NCI-H2029 treated with DMSO at 0.1 percent for 48 hours (cell line): ENCODE measurements around the gene IFIT3.
"Not testable (repeated sequence)": the region's sequence is repeated elsewhere in the genome, so short reads cannot be mapped to it uniquely, and the experiment has no call there.

ENCODE experiments used
- DNase-seq: peaks from one replicate; lab custom pipeline; 2025; lab: John Stamatoyannopoulos, UW

The IFIT3 gene

GRCh38 chr10:89337484-89337883 lies 9.7 kb downstream of the IFIT3 start:
- DNase-seq, result no peak

GRCh38 chr10:89338713-89339112 lies 10.9 kb downstream of the IFIT3 start:
- no peak for DNase-seq

DNA sequence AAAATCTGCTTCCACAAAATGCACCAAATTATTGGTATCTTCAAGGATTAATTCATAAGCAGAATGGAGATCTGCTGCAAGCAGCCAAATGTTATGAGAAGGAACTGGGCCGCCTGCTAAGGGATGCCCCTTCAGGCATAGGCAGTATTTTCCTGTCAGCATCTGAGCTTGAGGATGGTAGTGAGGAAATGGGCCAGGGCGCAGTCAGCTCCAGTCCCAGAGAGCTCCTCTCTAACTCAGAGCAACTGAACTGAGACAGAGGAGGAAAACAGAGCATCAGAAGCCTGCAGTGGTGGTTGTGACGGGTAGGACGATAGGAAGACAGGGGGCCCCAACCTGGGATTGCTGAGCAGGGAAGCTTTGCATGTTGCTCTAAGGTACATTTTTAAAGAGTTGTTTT lies 12.1 kb downstream of the IFIT3 start:
- no peak for DNase-seq

DNA sequence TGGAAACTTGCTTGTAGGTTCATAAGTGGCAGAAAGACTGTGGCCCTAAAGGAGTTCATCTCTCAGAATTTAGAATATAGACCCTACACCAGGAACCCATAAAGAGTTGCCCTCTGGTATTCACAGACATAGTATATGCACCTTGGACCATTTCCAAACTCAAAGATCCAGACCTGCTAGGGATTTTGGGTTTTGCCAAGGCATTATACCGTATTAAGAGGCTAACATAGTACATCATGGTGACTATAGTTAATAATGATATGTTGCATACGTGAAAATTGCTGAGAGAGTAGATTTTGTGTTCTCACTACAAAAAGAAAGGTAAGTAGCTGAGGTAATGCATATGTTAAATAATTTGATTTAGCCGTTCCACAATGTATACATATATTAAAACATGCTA lies 13.9 kb downstream of the IFIT3 start:
- no peak for DNase-seq

- DNase-seq, result no peak
Observed at GRCh38 chr10:89342206-89342958, 14.6 kb downstream of the IFIT3 start.

DNA sequence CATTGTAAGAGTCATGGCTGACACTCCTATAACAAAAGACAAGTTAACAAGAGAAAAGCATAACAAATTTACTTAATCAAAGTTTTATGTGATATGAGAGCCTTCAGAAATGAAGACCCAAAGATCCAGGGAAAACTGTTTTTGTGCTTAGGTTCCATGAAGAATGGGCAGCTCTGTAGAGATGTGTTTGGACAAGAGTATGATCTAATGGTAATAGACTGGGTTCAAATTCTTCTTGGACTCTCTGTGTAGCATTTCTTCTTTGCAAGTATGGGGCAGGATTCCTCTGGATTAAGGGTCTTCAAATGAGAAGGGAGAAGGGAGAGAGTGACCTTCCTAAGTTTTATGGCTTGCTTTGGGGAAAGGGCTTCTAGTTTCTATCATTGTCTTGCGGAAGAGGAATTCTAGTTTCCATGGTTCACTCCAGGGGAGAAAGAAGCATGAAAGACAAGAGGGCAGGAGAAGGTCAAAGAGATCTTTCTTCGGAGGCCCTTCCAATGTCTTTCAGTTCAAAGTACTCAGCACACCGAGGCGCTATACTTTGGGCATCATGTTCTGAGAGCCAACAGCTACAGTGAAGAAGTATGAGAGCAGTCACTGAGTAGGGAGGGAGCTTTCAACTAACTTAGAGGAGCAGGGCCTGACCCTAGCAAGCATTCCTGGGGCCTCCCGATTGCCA lies 15.4 kb downstream of the IFIT3 start:
- no peak for DNase-seq

- no peak for DNase-seq
Observed at GRCh38 chr10:89344156-89344555, 16.4 kb downstream of the IFIT3 start.

DNA sequence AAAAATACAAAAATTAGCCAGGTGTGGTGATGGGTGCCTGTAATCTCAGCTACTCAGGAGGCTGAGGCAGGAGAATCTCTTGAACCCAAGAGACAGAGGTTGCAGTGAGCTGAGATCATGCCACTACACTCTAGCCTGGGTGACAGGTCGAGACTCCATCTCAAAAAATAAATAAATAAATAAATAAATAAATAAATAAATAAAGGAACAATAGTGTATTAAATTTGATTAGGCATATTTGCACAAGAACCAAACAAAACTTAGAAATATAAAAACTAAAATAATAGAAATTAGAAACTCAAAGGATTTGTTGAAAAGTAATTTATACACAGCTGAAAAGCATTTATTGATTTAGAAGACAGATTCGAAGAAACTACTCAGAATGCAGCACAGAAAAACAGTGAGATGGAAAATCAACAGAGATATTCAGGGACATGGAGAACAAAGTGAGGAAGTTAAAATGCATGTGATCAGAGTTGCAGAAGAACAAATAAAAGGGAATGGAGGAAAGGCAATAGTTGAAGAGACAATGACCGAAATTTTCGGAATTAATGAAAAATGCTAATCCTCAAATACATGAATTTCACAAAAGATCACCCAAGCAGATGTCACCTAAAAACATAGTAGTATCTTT lies 17.7 kb downstream of the IFIT3 start:
- DNase-seq, result no peak

- DNase-seq, result no peak
Observed at GRCh38 chr10:89346405-89347254, 18.8 kb downstream of the IFIT3 start.

- no peak for DNase-seq
Observed at GRCh38 chr10:89347701-89348457, 20.1 kb downstream of the IFIT3 start.

DNA sequence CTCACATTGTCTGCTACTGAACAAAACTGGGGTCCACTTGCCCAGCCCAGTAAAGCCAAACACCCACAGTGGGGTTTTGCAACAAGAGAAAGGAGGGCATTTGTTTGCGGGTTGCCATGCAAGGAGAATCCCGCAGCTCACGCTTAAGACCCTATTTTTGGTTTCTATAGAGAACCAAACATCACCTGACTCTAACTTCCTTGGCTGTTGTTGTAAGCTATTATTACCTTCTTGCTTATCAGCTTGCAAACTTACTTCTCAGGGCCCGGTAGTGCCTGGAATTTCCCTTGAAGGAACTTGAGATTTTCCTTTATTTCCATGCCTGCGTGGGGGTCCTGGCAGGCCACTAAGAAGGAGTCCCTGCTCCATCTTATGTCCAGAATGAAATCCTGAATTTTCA lies 20.7 kb downstream of the IFIT3 start:
- DNase-seq, result no peak

DNA sequence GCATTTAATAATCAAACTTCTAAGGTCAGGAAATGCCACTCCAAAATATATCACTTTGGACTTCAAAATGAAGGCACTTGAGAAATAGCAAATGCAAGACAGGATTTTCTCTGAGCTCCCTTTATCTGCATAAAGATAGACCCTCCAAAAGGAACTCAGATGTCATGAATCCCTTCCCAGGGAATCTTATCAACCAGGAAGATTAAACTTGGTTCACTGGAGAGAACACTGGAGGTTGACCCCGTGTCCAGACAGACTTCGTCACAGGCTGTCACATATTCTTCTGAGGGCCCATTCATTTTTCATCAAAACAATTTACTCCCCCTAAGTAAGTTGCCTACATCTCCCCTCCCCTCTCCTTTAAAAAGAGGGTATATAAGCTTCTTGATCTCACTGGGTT lies 21.2 kb downstream of the IFIT3 start:
- DNase-seq, result no peak

GRCh38 chr10:89350631-89351315 lies 23.0 kb downstream of the IFIT3 start:
- not testable (repeated sequence) for DNase-seq

- DNase-seq, result no peak
Observed at GRCh38 chr10:89351412-89351779, 23.6 kb downstream of the IFIT3 start.

DNA sequence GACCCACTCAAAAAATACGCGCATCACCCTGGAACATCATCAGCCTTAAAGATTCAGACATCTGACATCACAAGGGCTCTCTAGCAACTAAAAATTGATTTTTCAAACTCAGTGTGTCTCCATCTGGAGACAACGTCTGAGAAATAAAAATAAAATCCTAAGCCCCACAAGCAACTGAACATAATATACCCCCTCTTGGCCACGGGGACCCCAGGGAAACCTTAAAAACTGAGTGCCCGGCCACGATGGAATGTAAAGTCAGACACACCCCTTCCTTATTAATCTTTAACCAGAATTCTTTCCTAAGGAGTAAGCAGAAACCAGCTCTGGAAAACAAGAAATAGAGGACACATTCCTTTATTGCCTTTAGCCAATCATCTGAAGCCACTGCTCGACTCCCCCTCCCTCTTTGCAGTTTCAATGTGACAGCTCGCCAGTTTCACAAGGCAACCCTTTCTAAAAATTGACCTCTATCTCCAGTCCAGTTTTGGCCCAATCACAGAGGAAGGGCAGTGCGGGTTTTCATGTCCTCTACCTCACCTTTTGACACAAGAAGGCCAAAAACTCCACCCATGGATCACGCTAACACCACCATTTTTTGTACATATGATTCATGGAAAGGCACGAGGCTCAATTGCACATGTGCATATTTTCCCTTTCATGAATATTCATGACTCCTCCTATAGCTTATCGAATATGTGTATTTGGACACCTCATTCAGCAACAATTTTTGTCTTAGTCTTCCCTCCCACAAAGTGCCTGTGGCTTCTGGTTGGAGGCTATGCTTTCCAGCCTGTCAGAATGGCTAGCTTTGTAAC lies 24.2 kb downstream of the IFIT3 start:
- DNase-seq, result no peak

- no peak for DNase-seq
Observed at GRCh38 chr10:89352802-89353201, 25.0 kb downstream of the IFIT3 start.

DNA sequence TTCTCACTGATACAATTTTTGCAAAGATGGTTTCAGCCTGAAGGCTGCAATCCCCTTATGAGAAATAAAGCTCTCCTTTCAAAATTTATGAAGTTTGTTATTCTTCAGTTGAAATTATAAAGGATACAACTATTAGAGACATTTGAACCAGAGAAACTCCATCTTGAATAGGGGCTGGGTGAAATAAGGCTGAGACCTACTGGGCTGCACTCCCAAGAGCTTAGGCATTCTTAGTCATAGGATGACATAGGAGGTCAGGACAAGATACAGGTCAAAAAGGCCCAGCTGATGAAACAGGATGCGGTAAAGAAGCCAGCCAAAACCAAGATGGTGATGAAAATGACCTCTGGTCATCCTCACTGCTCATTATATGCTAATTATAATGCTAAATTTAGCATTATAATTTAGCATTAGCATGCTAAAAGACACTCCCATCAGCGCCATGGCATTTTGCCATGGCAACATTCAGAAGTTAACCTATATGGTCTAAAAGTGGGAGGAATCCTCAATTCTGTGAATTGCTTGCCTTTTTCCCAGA lies 27.7 kb downstream of the IFIT3 start:
- no peak for DNase-seq

GRCh38 chr10:89357096-89357495 lies 29.3 kb downstream of the IFIT3 start:
- DNase-seq, result no peak

DNA sequence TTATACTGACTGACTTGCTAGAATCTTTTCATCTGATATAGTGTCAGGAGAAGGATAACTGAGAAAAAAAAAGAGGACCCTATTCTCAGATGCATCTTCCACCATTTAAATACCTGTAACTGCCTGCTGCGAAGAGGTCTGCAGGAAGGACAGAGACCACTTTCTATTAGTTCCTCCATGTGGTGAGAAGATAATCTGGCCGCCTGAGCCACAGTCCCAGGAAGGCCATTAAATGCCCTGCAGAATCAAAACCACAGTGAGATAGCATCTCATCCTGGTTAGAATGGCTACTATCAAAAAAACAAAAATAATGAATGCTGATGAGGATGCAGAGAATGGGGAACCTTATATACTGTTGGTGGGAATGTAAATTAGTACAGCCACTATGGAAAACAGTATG lies 30.2 kb downstream of the IFIT3 start:
- no peak for DNase-seq

DNA sequence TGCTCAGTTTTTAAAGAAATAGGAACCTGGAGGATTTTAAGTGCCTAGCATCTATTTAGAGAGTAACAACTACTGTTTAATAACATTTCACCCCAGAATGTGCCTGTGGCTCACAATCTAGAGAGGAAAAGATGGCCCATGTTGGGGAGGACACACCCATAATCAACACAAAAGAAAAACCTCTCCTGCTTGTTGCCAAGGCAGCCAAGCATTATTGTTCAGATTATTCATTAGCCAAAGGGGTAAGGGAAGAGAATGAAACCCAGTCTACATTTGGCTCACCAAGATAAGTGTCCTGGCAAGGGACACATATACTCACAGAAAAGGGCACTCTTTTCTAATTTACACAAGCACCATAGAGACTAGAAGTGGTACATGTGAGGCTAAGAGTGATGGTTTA lies 32.4 kb downstream of the IFIT3 start:
- no peak for DNase-seq
